Measurements from ENCODE around the gene GNAT3.

The GNAT3 gene

DNA sequence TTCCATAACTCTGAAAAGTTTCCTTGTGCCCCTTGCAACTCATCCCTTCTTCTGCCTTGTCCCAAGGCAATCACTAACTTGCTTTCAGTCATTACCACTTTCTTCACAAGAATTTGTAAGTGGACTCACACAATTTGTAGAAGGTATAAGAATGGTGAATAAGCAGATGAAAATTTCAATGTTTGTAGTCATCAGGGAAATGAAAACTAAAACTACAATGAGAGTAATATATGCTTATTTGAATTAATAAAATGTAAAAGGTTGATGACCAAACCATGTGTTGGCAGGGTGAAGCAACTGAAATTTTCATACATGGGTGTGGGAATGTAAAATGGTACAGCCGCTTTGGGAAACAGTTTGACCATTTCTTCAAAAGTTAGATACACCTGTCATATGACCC lies 79.7 kb downstream of the GNAT3 start:
- TF ChIP-seq, protein P1, sequence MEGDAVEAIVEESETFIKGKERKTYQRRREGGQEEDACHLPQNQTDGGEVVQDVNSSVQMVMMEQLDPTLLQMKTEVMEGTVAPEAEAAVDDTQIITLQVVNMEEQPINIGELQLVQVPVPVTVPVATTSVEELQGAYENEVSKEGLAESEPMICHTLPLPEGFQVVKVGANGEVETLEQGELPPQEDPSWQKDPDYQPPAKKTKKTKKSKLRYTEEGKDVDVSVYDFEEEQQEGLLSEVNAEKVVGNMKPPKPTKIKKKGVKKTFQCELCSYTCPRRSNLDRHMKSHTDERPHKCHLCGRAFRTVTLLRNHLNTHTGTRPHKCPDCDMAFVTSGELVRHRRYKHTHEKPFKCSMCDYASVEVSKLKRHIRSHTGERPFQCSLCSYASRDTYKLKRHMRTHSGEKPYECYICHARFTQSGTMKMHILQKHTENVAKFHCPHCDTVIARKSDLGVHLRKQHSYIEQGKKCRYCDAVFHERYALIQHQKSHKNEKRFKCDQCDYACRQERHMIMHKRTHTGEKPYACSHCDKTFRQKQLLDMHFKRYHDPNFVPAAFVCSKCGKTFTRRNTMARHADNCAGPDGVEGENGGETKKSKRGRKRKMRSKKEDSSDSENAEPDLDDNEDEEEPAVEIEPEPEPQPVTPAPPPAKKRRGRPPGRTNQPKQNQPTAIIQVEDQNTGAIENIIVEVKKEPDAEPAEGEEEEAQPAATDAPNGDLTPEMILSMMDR (IDR thresholded peaks at IDR 0.05; ENCODE audit: borderline replicate concordance, insufficient read depth, low read depth, low read length), result no peak
- no peak overlapping the region for H3K4me3 ChIP-seq (ENCODE audit: low read depth, low read length)

DNA sequence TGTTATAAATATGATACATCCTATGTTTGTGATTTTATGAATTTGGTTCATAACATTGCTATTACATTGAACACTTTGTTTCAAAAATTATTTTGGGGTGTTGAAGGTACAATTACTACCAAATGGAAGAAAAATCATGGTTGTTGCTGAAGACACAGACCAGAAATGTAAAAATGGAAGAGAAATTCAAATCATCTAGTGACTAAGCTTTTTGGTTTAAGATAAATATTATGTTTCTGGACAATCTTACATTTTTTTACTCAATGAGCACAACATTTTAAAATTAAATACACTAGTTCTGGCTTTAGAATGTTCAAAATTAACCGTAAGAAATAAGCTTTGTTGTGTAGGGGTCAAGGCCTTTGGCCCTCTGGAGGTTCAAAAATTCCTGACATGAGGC lies 82.7 kb downstream of the GNAT3 start:
- TF ChIP-seq, protein P1 (IDR thresholded peaks at IDR 0.05; ENCODE audit: borderline replicate concordance, insufficient read depth, low read depth, low read length), result no peak
- H3K4me3 ChIP-seq (ENCODE audit: low read depth, low read length), result no peak overlapping the region

DNA sequence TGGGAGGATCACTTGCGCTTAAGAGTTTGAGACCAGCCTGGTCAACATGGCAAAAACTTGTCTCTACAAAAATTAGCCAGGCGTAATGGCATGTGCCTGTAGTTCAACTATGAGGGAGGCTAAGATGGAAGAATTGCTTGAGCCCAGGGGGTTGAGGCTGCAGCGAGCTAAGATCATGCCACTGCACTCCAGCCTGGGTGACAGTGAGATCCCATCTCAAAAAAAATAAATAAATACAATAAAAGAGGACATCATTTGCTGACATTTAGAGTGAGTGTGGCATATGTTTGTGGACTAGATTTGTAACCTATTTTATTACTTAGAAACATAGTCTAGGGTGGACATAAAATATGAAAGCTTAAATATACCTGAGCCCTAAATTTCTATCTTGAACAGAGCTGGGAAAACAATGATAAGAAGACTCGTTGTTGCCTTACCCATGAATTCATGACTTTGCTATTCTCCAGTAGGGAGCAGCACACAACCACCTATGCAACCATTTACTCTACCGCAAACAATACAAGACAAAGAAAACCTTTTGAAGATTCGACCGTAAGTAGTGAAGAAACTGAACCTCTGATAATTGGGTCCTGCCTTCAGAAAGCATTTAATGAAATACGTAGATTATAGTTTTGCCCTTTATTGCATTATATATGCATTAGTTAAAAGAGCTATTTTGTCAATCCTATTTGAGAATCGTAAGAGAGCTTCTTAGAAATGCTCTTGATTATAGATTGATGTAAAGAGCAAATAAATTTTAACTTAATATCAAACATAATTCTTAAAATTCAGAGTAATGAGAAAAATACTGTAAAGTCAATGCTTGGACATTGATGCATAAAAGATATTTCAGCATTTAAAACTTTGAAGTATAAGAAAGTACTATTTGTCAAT lies 83.5 kb downstream of the GNAT3 start:
- TF ChIP-seq, protein P1 (IDR thresholded peaks at IDR 0.05; ENCODE audit: borderline replicate concordance, insufficient read depth, low read depth, low read length), result peak; percentile 32; the same call in 1 of the 2 replicates

DNA sequence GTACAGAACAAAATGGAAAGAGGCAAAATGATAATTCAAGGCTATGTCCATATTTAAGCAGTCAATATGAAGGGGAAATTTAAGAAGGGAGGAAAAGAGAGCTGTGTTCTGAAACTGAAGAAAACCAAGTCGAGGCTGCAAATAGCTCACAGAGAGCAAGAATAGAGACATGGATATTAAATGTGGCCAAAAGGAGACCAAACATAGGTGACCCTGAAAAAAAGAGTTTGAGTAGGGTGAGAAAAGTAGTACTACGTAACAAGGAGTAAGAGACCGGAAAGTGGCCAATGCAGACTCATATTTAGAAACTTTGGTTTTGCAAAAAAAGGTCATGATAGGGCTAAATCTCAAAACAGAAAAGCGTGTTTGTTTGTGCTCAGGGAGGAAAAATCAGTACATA lies 84.6 kb downstream of the GNAT3 start:
- H3K4me3 ChIP-seq (ENCODE audit: low read depth, low read length), result no peak overlapping the region
- TF ChIP-seq, protein P1 (IDR thresholded peaks at IDR 0.05; ENCODE audit: borderline replicate concordance, insufficient read depth, low read depth, low read length), result no peak

More for the DNA sequence above, 83.5 kb downstream of the GNAT3 start:
- no peak overlapping the region for H3K4me3 ChIP-seq (ENCODE audit: low read depth, low read length)

DNA sequence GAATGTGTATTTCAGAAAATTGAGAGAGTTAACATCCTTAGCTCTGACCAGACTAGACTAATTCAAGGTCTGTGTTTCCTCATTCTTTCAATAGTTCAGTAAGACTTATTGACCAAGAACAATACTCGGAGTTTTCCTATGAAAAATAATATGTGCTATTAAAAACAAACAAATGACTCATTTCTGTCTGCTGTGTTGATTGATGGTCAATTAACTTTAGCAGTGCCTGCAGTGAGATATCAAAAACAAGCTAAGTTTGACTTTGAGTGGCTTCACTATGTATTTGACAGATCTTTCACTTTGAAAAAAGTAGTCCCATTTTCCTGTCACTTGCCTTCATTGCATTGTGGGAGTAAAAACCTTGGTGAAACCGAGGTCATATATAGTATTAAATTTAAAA lies 91.0 kb downstream of the GNAT3 start:
- TF ChIP-seq, protein P1 (IDR thresholded peaks at IDR 0.05; ENCODE audit: borderline replicate concordance, insufficient read depth, low read depth, low read length), result no peak
- no peak overlapping the region for H3K4me3 ChIP-seq (ENCODE audit: low read depth, low read length)

DNA sequence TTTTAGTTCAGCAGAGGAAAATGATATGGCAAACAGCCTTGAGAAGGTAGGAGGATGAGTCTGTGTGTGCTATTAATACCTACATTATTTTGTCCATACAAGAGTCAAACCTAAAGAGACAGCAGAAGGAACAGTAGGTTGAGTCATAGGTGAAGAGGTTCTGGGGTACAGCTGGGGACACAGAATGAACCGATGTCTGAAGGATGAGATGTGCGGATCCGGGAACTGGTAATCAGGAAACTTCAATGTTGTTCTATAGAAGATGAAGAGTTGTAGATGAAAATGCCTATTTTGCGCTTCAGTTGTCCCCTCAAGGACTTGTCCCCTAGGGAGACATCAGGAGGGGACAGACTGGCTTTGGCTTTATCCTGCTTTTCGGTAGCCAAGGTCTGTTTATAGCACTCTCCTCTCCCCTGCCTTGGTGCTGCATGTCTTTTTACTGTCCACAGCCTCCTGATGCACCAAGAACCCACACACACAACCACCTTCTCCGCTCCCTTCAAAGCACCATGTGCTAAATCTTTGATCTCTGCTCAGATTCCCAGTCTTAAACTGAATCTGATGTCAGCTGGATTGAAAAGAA lies 94.6 kb downstream of the GNAT3 start:
- TF ChIP-seq, protein P1 (IDR thresholded peaks at IDR 0.05; ENCODE audit: borderline replicate concordance, insufficient read depth, low read depth, low read length), result no peak
- H3K4me3 ChIP-seq (ENCODE audit: low read depth, low read length), result no peak overlapping the region

DNA sequence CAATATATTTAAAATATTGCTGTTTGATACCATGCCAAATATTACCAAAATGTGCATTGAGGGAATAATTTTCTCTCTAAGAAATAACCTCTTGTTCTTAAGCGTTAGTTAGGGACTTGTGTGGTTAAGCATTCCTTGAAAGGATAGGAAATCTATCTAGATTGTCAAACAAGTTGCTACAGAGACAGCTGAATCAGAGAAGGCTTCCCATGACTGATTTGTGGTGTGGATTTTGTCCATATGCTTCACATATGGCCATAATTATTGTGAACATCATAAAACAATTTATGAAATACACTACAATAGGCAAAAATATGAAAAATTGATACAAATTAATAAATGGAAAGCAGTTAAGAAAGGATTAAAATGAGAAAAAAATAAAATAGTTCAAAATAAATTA lies 96.3 kb downstream of the GNAT3 start:
- TF ChIP-seq, protein P1 (IDR thresholded peaks at IDR 0.05; ENCODE audit: borderline replicate concordance, insufficient read depth, low read depth, low read length), result no peak
- H3K4me3 ChIP-seq (ENCODE audit: low read depth, low read length), result no peak overlapping the region

Data from GM12875 (cell line).